Muscle of arm (tissue), 12 donors: ENCODE data around the gene ARPC1A. TPM values are rescaled to one million over a fixed set of nuclear protein-coding genes. Genes with fewer than 3 reads are reported as not detected.
A peak's percentile ranks its signal among the peaks of the same experiment; 100 is the strongest.
"Not testable (repeated sequence)": the region's sequence is repeated elsewhere in the genome, so short reads cannot be mapped to it uniquely, and the experiment has no call there.

ENCODE experiments used
- DNase-seq: peaks from one replicate; pipeline ENCODE4 v3.0.0-alpha.2; 2013
- polyA plus RNA-seq, 12 donors: library from polyadenylated mRNA; unstranded; fragments of 120-200 nt; gene quantifications; one replicate each; pipeline ENCODE4 v1.2.1, GENCODE V29; 2013; ENCODE audit not compliant: insufficient read length in 12 of 12

Gene ARPC1A
- polyA plus RNA-seq, 12 donors, result 46.1 to 84.0 (median 69.8) TPM; not detected in 1

GRCh38 chr7:99384523-99384922 lies 58.8 kb downstream of the ARPC1A start:
- no peak for DNase-seq

- no peak for DNase-seq
Observed at GRCh38 chr7:99385564-99385963, 59.9 kb downstream of the ARPC1A start.

- no peak for DNase-seq
Observed at GRCh38 chr7:99386584-99387238, 61.0 kb downstream of the ARPC1A start.

GRCh38 chr7:99387239-99387635 lies 61.5 kb downstream of the ARPC1A start:
- DNase-seq, result not testable (repeated sequence)

- DNase-seq, result no peak
Observed at GRCh38 chr7:99387912-99388311, 62.2 kb downstream of the ARPC1A start.

- no peak for DNase-seq
Observed at GRCh38 chr7:99389772-99390171, 64.1 kb downstream of the ARPC1A start.

GRCh38 chr7:99390941-99391602 lies 65.4 kb downstream of the ARPC1A start:
- DNase-seq, result no peak

GRCh38 chr7:99392046-99392445 lies 66.3 kb downstream of the ARPC1A start:
- no peak for DNase-seq

- peak; percentile 61 for DNase-seq
Observed at GRCh38 chr7:99392659-99393354, 67.1 kb downstream of the ARPC1A start.

- DNase-seq, result no peak
Observed at GRCh38 chr7:99393355-99394187, 67.9 kb downstream of the ARPC1A start.

- no peak for DNase-seq
Observed at GRCh38 chr7:99394188-99394502, 68.4 kb downstream of the ARPC1A start.

- DNase-seq, result no peak
Observed at GRCh38 chr7:99395616-99396327, 70.1 kb downstream of the ARPC1A start.

- no peak for DNase-seq
Observed at GRCh38 chr7:99396418-99397296, 71.0 kb downstream of the ARPC1A start.

GRCh38 chr7:99397297-99397983 lies 71.7 kb downstream of the ARPC1A start:
- no peak for DNase-seq

- no peak for DNase-seq
Observed at GRCh38 chr7:99398891-99399445, 73.3 kb downstream of the ARPC1A start.

GRCh38 chr7:99399597-99399996 lies 73.9 kb downstream of the ARPC1A start:
- DNase-seq, result no peak

- DNase-seq, result no peak
Observed at GRCh38 chr7:99402854-99403253, 77.2 kb downstream of the ARPC1A start.

- no peak for DNase-seq
Observed at GRCh38 chr7:99403764-99404163, 78.1 kb downstream of the ARPC1A start.

- no peak for DNase-seq
Observed at GRCh38 chr7:99404235-99404976, 78.7 kb downstream of the ARPC1A start.
